Osteocyte (in vitro differentiated cells): ENCODE measurements around the gene TCL1B. TPM values are rescaled to one million over a fixed set of nuclear protein-coding genes. Genes with fewer than 3 reads are reported as not detected.

Source experiments
- DNase-seq: peaks from one replicate; pipeline ENCODE4 v3.0.0; 2021; ENCODE audit warnings: mixed read lengths; ENCODE audit not compliant: unreplicated experiment; ENCODE audit errors: extremely low spot score
- H3K27ac Mint-ChIP-seq: one replicate; pipeline ENCODE4 v1.8.0; 2021; ENCODE audit warnings: mild to moderate bottlenecking, mixed read lengths; ENCODE audit not compliant: unreplicated experiment
- H3K27me3 Mint-ChIP-seq: one replicate; pipeline ENCODE4 v1.8.0; 2021; ENCODE audit warnings: mixed read lengths; ENCODE audit not compliant: unreplicated experiment
- H3K36me3 Mint-ChIP-seq: one replicate; pipeline ENCODE4 v1.8.0; 2021; ENCODE audit warnings: mixed read lengths; ENCODE audit not compliant: unreplicated experiment
- H3K4me1 Mint-ChIP-seq: one replicate; pipeline ENCODE4 v1.8.0; 2021; ENCODE audit warnings: mixed read lengths; ENCODE audit not compliant: unreplicated experiment
- H3K4me3 Mint-ChIP-seq: one replicate; pipeline ENCODE4 v1.8.0; 2021; ENCODE audit warnings: mild to moderate bottlenecking, moderate library complexity, mixed read lengths; ENCODE audit not compliant: unreplicated experiment
- H3K9me3 Mint-ChIP-seq: one replicate; pipeline ENCODE4 v1.8.0; 2021; ENCODE audit warnings: mixed read lengths; ENCODE audit not compliant: unreplicated experiment
- CTCF ChIP-seq: fragments of 200-600 bp; sonication (generic); IDR thresholded peaks from 2 replicates; pipeline ENCODE4 v1.5.0; 2021; ENCODE audit warnings: antibody characterized with exemption, mild to moderate bottlenecking, moderate library complexity
- total RNA-seq: library from RNA; stranded (reverse); gene quantifications from 2 replicates; pipeline ENCODE4 v1.2.1, GENCODE V29; 2021

TCL1B gene
- total RNA-seq, 1 donor from 2014 or later, result not detected

- H3K36me3 Mint-ChIP-seq, result no peaks in the 10 kb centered on the region
- H3K27me3 Mint-ChIP-seq, result peaks cover 29% of the 10 kb centered on the region
- H3K27ac Mint-ChIP-seq, result no peak overlapping the region
- no peak overlapping the region for H3K4me3 Mint-ChIP-seq
- DNase-seq, result no peak
- TF ChIP-seq CTCF, result no peak
- H3K4me1 Mint-ChIP-seq, result no peaks in the 10 kb centered on the region
- no peaks in the 10 kb centered on the region for H3K9me3 Mint-ChIP-seq
These were observed 28.8 kb upstream of the TCL1B start for GRCh38 chr14:95657454-95657853.

DNA sequence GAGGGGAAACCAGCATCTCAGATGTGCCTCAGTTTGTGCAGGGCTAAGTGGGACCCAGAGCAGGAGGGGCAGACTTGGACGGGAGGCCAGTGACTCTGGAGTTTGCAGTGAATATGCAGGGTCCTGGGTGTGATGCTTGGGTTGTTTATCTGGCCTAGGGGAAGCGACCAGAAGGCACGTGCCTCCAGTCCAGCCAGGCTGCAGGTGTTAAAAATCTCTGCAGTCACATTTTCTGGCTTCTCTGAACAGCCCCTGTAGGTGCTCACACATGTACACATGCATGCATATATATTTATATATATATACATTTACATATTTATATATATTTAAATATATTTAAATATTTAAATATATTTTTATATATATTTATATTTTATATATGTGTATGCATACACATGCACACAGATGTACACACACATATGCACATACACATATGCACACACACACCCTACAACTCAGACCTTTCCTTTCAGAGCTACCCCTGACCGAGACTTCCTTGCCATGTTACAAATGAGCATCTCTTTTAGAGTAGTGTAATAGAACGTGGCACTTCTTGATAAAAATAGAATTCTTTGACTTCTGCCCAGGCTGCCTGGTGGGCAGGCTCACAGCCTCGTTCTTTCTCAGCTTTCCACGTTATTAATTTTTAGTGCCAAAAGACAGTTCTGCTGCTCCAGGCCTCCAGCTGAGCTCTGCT lies 26.8 kb upstream of the TCL1B start:
- Mint-ChIP-seq H3K36me3 (no peaks in the 10 kb centered on the region), H3K9me3 (no peaks in the 10 kb centered on the region), H3K4me3 (no peak overlapping the region), H3K4me1 (no peaks in the 10 kb centered on the region), H3K27ac (no peak overlapping the region), H3K27me3 (peaks cover 33% of the 10 kb centered on the region)
- TF ChIP-seq CTCF, result no peak
- DNase-seq, result no peak

DNA sequence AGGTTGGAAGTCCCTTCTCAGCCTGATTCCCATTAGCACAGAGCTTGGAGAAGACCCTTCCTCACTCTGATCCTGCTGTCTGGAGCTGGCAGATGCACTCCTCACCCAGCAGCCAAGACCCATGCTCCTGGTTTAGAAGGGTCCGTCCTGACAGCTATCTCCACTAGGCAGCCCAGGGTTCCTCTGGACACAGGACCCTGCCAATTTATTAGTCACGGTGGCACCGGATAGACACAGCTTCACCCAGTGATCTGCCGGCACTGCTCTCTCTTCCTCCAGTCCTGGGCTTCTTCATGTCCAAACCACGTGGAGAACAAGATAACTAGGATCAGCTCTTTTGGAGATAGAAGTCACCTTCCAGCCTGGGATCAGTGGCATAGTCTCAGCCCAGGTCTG lies 26.2 kb upstream of the TCL1B start:
- peaks cover 33% of the 10 kb centered on the region for H3K27me3 Mint-ChIP-seq
- no peaks in the 10 kb centered on the region for H3K9me3 Mint-ChIP-seq
- H3K36me3 Mint-ChIP-seq, result no peaks in the 10 kb centered on the region
- H3K27ac Mint-ChIP-seq, result no peak overlapping the region
- no peak overlapping the region for H3K4me3 Mint-ChIP-seq
- no peaks in the 10 kb centered on the region for H3K4me1 Mint-ChIP-seq
- TF ChIP-seq CTCF, result no peak
- DNase-seq, result no peak

GRCh38 chr14:95660651-95661515 lies 25.3 kb upstream of the TCL1B start:
- TF ChIP-seq CTCF, result no peak
- H3K27ac Mint-ChIP-seq, result no peak overlapping the region
- DNase-seq, result no peak

More at GRCh38 chr14:95660651-95661515, 25.3 kb upstream of the TCL1B start:
- Mint-ChIP-seq H3K27me3 (peaks cover 30% of the 10 kb centered on the region), H3K4me3 (no peak overlapping the region), H3K4me1 (no peaks in the 10 kb centered on the region), H3K9me3 (no peaks in the 10 kb centered on the region), H3K36me3 (no peaks in the 10 kb centered on the region)
